Colon (tissue), 2 donors: Measurements from ENCODE around the gene DPP6.
"Not testable (repeated sequence)": the region's sequence is repeated elsewhere in the genome, so short reads cannot be mapped to it uniquely, and the experiment has no call there.

ENCODE experiments used
- FAIRE-seq: peaks from 2 replicates; lab custom pipeline; 2012; peaks lifted over from hg19 to GRCh38; lab: Jason Lieb, UNC
- donor health status: control.
- donor health status: control.

The DPP6 gene

DNA sequence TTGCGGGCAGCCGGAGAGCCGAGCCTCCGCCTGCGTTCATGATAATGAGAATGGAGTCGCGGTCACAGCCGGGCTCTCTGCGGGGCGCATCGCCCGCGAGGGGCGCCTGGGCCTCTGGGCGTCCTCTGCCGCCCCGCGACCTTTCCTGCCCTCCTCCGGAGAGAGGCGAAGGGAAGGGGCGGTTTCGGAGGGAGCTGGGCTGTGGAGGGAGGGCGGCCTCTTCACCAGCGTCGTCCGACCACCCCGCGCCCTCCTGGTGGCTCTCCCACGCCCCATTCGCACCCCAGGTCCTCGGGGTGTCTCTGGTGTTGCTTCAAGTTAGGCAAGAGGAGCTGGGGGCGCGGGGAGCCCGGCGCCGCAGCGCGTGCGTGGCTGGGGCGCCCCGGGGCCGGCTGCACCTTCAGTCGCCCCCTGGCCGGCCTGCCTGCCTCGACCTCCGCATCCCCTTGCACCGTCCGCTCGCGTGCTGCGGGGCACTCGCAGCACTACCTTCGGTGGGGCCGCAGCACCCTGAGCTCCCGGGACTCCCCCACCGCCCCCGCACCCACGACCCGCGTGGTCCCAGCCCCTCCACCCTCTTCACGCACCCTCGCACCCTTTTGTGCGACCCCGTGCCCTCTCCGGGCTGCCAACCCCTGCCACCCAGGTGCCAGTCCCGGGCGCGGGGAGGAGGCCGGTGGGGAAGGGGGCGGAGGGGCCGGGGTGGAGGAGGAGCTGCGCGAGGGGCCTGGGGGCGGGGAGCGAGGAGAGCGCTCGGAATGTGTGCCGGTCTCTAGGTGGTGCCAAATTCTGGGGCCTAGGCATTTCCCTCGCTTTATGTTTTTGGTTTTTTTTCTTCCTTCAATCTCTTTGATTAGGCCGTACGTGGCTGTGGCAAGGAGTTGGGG lies at the start of gene DPP6:
TSS of gene DPP6 (plus strand) at position 756 of the 887 bp plus-strand sequence.
- FAIRE-seq = not testable (repeated sequence)

DNA sequence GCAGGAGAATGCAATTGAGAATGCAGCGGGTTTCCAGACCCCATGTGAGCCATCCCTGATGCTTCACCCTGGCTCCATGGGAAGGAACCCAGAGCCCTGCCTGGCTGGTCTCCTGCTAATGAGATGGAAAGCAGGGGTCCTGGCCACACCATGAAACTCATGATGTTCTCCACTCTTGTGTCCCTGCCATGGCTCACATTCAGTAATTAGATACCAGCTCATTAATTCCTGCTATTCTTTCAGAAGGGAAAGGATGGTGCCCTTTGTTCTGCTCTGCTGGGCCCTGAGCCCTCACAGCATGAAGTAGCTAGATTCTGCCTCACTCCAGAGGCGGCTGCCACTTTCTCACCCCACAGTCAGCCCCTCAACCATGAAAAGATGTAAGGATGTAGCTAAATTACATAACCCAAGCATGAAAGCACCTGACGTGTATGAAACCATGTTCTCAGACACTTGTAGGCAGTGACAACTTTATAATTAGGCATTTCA lies 42.7 kb upstream of the DPP6 start:
- FAIRE-seq = not testable (repeated sequence)

DNA sequence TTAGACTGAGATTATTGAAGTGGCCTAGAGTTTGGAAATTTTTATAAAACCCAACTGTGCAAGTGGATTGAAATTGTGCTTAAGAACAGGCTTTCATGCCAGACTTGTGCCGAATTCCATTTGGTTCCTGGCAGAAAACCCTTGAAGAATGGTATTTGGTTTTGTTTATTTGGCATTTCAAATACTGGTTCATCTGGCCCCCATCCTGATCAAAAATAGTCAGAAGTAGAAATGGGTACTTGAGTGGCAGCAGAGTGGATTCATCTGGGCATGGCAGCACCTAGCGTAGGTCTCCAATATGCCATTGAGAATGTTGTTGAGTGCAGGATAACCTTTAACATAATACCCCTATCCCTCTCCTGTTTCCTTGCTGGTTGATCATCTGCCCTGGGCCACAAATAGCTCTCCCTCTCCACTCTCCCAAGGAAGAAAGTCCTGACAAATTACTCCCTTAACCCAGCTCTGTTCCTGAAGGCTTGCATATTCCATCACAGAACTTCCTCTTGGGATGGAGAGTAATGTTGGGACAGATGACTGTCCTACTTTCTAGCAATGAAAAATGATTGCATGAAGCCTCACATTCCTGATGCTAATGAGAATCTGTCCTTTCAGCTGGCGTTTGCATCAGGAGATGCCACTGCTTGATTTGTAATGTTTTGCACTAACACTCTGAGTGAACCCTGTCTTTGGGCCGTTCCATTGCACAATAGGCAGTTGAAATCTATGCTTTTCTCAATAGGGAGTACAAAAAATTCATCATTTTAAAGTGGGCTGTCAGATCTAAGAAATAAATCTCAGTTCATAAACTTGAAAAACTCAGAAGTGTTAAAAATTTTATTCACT lies 41.3 kb upstream of the DPP6 start:
- not testable (repeated sequence) for FAIRE-seq

DNA sequence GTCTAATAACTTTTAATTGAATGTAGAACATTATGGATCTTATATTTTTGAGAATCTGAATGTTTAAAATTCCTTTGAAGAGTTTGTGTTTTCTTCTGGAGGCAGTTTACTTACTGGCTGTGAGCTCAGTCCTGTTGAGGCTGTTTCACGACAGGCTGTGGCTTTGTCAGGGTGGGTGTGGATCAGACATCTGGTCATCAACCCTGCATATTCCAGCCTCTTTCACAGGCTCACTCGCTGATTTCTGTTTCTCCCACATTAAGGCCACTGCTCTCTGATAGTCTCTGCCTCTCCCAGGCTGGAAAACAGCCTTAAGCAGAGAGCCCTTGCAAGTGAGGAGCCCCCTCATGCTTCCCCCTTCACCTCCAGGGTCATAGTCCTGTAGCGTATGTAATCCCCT lies 39.4 kb upstream of the DPP6 start:
- not testable (repeated sequence) for FAIRE-seq

DNA sequence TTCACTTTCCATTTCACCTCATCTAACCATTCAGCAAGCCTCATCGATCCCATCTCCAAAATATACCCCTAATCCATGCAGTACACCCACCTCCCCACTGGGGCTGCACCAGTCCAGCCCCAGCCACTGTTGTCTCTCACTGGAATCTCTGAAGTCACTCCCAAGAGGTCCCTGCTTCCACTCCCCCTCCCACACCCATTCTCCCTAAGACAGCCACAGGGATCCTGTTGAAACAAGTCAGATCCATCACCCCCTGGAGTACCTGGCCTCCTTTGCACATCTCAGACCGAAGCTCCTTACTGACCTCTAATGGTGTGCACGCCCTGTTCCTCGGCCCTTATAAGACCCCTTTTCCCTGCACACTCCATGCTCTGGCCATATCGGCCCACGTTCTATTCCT lies 36.6 kb upstream of the DPP6 start:
- not testable (repeated sequence) for FAIRE-seq

DNA sequence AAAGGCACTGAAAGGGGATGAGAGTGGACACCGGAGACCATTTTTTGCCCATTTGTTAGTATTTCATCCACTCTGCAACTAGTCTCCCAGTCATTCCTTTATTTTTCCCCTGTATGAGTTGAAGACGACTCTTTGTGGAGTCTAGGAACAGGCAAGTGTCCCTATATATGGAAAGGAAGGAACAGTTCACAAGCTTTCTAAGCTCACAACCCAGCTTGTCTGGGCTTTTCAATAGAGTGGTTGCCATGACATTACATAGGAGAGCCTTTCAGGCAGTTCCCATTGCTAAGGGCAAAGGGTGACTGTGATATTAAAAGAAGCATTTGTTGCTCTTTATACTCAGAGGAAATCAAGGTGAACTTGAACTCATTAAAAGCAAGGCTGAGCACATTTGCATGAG lies 33.8 kb upstream of the DPP6 start:
- not testable (repeated sequence) for FAIRE-seq

DNA sequence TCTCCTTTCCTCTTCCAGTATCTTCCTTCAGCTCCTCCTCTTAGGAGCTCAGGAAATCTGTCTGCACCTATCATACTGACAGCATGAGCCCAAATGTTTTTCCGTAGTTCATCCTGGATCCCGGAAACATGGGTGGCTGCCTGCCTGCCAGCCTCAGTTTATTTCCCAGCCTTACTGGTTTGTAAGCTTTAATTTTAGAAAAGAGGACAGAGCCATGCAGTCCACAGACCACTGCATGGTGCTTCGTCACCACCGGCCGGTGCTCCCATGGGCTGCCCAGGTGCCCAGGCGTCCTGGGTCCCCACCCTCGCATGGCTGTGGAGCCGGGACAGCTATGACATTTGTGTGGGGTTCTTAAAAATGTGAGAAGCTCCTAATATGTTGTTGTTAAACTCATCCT lies 24.4 kb upstream of the DPP6 start:
- FAIRE-seq = not testable (repeated sequence)

DNA sequence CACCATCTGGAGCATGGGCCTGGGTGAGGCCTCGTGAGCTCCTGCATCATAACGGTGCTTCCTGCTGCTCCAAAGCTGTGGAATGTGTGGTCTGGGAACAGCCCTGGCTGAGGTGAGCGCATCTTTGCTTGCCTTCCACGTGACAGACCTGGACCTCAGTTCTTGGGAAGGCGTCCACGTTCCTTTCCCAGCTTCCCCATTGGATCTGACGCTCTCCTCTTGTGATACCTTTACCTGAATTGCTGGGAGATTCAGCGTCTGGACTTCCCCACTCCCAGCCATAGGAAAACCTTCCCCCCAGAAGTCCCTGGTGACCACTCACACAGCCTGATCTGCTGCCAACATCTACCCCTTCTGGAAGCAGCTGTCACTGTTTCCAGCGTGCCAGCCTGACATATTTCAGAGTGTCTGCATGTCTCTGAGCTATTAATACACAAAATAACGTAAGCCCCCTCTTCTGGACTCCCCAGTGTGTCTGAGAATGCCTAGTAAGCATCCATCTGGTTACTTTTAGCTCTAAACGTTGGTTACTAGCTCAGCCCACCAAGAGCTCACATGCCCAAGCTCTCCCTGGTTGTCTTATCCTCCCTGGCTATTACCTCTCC lies 21.6 kb upstream of the DPP6 start:
- FAIRE-seq = not testable (repeated sequence)

DNA sequence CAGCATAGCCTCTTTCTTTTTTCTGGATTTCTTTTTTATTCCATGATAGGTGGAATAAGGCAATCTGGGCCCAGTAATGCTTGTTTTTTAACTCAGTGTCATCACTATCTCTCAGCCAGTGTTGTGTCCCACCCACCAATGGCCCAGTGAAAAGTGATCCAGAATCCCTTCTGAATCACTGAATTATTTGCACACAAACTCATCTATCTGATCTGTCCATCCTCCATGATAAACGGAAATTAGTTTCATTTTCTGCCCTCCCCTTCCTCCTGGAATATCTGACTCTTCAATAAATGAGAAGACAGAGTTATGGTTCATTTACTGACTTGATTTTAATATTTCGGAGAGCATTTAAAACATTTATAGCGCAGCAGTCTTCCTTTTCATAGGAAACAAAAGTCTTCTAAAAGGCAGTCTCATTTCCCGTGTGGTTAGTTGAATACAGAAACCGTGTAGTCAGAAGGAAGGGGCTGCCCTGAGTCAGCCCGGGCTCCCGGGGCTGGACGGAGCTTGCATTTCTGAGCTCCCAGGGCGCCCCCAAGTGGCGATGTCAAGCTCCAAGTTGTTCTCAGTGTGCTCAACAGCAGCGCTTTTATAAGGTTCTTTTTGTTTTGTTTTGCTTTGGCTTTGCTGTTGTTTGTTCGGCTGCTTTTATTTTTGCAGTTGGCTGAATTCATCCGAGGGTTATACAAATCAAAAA lies 12.6 kb upstream of the DPP6 start:
- FAIRE-seq = not testable (repeated sequence)

DNA sequence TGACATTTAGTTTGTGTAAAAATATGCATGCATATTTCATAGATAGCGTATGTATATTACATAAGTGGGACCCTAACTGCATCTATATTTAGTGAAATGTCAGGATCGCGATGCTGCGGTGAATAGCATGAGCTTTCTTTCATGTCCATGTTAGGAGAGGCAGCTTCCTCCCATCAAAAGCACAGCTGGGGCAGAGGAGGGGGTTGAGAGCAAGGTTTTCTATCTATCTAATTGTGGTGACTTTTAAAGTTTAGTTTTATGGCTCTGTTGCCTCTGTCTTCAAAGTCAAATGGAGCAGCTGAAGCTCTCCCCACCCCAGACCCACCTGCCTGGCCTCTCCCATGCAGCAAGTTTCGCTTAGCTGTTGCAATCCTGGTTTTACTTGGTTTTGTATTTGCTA lies 1.8 kb upstream of the DPP6 start:
- FAIRE-seq = not testable (repeated sequence)

DNA sequence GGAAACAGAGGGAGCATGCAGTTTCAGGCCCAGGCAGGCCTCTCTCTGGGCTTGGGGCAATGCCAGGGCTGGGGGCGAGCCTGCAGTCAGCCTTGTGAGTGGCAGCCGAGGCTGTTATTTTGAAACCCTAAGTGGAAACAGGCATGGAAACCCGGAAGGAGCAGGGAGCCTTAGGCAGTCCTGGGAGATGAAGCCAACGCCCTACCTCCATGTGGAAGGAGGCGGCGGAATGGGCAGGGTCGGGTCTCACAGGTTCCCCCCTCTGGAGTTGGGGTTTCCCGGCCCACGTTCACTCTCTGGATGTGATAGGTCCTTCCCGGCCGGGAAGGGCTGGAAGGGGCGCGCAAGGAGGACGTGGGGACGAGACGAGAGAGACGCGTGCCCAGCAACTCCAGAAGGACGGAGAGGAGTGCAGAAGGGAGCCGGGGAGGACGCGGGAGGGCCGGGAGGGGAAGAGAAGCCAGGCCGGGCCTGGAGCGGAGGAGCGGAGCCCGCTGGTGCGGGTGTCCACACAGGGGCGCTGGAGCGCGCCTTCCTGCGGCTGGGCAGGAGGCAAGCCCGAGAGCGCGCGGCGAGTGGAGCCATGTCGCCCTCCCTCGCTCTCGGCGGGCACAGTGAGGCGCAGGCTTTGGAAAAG lies 1.1 kb upstream of the DPP6 start:
- not testable (repeated sequence) for FAIRE-seq

DNA sequence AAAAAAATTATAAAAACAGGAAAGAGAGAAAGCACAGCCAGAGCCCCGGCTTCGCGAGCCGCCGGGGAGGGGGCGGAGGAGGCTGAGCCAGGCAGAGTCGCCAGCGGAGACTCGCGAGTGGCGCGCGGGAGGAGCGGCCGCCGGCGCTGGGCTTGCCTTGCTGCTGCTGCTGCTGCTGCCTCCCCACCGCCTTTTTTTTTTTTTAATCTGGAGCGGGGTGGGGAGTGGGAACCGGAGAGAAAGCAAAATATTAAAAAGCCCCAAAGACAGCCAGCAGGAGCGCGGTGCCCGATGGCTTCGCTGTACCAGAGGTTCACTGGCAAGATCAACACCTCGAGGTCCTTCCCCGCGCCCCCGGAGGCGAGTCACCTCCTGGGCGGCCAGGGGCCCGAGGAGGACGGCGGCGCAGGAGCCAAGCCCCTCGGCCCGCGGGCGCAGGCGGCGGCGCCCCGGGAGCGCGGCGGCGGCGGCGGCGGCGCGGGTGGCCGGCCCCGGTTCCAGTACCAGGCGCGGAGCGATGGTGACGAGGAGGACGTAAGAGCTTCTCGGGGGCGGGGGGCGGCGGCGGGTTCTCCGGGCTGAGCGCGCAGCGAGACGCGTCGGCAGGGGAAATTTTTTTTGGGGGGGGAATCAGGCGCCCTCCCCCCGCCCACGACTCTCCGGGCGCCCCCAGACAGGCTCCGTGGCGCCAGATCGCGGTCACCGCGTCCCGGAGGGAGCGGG lies 493 bp downstream of the DPP6 start:
- FAIRE-seq = not testable (repeated sequence)

DNA sequence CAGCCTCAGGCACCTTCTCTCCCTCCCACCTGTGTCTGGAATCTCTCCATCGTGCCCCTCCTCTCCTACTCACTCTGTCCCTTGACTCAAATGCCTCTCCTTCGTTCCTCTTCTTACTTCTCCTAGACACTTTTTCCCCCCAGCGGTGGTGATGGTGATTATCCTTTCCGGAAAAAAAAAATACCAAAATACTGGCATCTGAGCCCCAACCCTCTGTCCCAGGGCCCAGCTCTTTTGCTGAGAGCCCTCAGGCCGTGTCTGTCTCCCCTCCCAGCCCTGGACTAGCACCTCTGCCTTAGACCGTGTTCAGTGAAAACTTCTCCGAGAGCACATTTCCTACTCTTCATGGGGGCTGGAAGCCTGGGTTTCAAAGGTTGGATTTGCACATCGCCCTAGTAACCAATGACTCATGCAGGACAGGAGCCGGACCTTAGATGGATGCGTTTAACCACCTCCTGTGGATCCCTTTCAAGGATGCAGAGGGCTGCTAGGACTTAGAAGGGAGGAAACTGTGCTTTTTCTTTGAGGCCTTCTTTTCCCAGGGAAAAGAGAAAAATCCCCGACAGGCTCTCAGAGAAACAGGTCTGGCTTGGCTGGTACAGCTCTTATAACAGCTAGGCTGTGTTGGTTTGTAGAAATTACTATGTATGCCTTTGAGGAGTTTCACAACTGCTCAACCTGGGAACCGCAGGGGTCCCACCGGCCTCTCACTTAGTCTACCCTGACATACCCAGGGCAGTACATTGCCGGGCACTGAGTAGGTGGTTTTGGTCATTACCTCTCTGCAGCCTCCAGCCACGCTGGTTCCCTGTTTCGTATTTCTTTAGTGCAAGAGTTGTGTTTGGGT lies 1.5 kb downstream of the DPP6 start:
- not testable (repeated sequence) for FAIRE-seq

DNA sequence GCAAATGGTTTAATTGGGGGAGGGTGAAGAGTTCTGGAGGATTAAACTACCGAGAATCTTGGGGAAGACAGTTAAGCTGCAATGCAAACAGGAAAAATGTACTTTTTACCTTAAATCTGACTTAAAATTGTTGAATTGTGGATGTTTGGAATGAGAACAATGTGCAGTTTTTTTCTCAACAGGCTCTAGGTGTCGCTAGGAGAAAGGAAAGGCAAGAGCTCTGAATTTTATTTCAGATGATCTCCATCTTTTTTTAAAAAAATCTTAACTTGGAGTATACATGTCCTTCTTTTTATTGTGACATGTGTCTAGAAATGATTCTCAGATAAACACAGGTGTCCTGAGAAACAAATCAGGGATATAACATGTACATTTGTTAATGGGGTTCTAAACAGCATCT lies 2.5 kb downstream of the DPP6 start:
- FAIRE-seq = not testable (repeated sequence)

DNA sequence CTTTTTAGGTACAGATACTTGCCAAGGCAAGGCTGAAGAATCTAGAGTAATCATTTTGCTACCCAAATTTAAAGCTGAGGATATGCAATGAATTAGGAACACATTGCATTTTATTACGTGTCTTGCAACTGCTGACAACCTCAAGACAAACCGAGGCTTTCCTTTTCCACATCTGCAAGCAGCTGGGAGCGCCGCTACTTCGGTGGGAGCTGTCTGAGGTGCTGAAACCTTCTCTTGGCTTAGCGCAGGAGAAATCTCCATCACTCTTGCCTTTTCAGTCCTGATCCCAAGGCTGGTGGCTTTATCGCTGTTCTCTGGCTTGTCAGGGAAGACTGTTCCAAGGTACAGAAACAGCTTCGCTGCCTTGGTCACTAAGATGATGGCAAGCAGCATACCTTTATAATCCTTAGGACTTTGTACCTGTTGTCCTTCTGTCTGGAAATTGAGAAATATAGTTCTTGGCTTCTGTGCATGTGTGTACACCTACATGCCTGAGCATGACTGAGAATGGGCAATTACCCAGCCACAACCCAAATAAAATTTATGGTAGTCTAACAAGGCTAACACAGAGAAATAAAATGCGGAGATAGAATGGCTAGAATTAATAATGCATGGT lies 3.4 kb downstream of the DPP6 start:
- not testable (repeated sequence) for FAIRE-seq

DNA sequence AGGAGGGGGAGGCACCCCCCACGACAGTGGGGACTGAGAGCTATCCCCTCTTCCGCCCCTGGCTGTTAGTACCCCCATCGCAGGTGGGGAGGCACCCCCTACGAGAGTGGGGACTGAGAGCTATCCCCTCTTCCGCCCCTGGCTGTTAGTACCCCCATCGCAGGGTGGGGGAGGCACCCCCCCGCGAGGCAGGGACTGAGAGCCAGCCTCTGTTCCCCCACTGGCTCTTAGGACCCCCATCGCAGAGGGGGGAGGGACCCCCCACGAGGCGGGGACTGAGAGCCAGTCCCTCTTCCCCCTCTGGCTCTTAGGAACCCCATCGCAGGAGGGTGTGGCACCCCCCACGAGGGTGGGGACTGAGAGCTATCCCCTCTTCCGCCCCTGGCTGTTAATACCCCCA lies 6.6 kb downstream of the DPP6 start:
- FAIRE-seq = not testable (repeated sequence)

DNA sequence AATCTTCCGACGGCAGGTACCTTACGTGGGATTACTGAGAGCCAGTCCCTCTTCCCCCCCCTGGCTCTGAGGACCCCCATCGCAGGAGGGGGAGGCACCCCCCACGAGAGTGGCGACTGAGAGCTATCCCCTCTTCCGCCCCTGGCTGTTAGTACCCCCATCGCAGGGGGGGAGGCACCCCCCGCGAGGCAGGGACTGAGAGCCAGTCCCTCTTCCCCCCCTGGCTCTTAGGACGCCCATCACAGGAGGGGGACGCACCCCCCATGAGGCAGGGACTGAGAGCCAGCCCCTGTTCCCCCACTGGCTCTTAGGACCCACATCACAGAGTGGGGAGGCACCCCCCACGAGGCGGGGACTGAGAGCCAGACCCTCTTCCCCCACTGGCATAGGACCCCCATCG lies 8.4 kb downstream of the DPP6 start:
- not testable (repeated sequence) for FAIRE-seq

DNA sequence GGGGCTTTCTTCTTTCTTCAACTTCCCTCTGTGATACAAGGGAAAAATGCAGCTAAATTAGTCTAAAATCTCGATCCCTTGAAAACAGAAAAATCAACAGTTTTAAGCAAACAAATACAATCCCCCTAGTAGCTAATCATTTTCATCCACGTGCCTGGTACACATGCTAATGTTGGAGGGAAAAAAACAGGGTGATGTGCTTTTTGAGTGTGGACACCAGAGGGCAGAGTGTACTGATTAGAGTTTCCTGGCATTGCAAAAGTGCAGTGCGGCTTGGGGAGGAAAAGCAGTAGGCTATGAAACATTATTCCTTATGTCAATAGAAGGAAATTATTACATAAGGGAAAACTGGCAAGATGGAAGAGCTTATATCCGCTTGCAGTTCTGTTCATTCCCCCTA lies 19.6 kb downstream of the DPP6 start:
- not testable (repeated sequence) for FAIRE-seq
